ENCODE data around the gene SHANK3. TPM values are rescaled to one million over a fixed set of nuclear protein-coding genes. Genes with fewer than 3 reads are reported as not detected.
"Not testable (repeated sequence)": the region's sequence is repeated elsewhere in the genome, so short reads cannot be mapped to it uniquely, and the experiment has no call there.

The SHANK3 gene
- polyA plus RNA-seq, 1 of the 3 experiments (the other 2 are of a cell fraction), result 1.5 TPM

DNA sequence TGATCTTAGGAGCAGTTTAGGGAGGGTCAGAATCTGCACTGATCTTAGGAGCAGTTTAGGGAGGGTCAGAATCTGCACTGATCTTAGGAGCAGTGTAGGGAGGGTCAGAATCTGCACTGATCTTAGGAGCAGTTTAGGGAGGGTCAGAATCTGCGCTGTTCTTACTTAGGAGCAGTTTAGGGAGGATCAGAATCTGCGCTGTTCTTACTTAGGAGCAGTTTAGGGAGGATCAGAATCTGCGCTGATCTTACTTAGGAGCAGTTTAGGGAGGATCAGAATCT is 28.9 kb upstream of the SHANK3 start:
- H3K9me3 ChIP-seq; POLR2A ChIA-PET; DNase-seq; H3K9me2 ChIP-seq; H3F3A ChIP-seq (replicated peaks; ENCODE audit: insufficient read depth); H3K79me2 ChIP-seq (ENCODE audit: insufficient read depth); H3K4me1 ChIP-seq (ENCODE audit: control insufficient read depth in 1 of 2, insufficient read depth in 2 of 2, low read depth in 1 of 2, low read length in 1 of 2); H4K20me1 ChIP-seq (ENCODE audit: insufficient read depth); H3K4me3 ChIP-seq (ENCODE audit: low read depth in 2 of 2, low read length in 1 of 2); H3K9ac ChIP-seq; H2AFZ ChIP-seq (ENCODE audit: low read depth); CTCF ChIA-PET; H3K36me3 ChIP-seq (replicated peaks in 1 of 2; ENCODE audit: control insufficient read depth in 1 of 2, insufficient read depth in 2 of 2, low read length in 1 of 2); H3K27ac ChIP-seq (ENCODE audit: low read depth in 2 of 2, low read length in 1 of 2); H3K4me2 ChIP-seq: not testable (repeated sequence)
- peaks cover 30% of the 10 kb centered on the region for H3K27me3 ChIP-seq (ENCODE audit: insufficient read depth)
- TF ChIP-seq EZH2phosphoT487 (IDR thresholded peaks at IDR 0.05; ENCODE audit: borderline replicate concordance, low read depth), result peak; percentile 91; the same call in 1 of the 2 replicates
- 10% methylated on average over 3 of the region's 3 CpGs for WGBS (ENCODE audit: low lambda C conversion rate)

DNA sequence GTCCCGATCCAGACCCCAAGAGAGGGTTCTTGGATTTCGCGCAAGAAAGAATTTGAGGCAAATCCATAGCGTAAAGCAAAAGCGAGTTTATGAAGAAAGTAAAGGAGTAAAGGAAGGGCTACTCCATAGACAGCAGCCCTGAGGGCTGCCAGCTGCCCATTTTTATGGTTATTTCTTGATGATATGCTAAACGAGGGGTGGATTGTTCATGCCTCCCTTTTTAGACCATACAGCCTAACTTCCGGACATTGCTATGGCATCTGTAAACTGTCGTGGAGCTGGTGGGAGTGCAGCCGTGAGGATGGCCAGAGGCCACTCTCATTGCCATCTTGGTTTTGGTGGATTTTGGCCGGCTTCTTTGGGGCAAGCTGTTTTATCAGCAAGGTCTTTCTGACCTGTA is 19.4 kb upstream of the SHANK3 start:
- WGBS (ENCODE audit: low lambda C conversion rate), result 63% methylated on average over 10 of the region's 10 CpGs
- DNase-seq, result no peak
- H3K4me1 ChIP-seq (ENCODE audit: control insufficient read depth in 1 of 2, insufficient read depth in 2 of 2, low read depth in 1 of 2, low read length in 1 of 2), result peaks cover 0 to 15% of the 10 kb centered on the region in 2 experiments; a peak in 2 of 4 replicates
- H3K4me3 ChIP-seq (ENCODE audit: low read depth in 2 of 2, low read length in 1 of 2), result no peak overlapping the region
- no peak overlapping the region for H3K9ac ChIP-seq
- H3K36me3 ChIP-seq (replicated peaks in 1 of 2; ENCODE audit: control insufficient read depth in 1 of 2, insufficient read depth in 2 of 2, low read length in 1 of 2), result no peaks in the 10 kb centered on the region
- peaks cover 12% of the 10 kb centered on the region; the same call in 1 of the 2 replicates for H3K9me3 ChIP-seq
- H3K27ac ChIP-seq (ENCODE audit: low read depth in 2 of 2, low read length in 1 of 2), result no peak overlapping the region
- ChIA-PET POLR2A (no interaction called here), CTCF (no interaction called here)
- no peak overlapping the region for H3K4me2 ChIP-seq
- H4K20me1 ChIP-seq (ENCODE audit: insufficient read depth), result no peaks in the 10 kb centered on the region
- no peaks in the 10 kb centered on the region for H3K9me2 ChIP-seq
- H2AFZ ChIP-seq (ENCODE audit: low read depth), result no peak overlapping the region
- TF ChIP-seq RXRA (IDR thresholded peaks at IDR 0.05; ENCODE audit: borderline replicate concordance, low read depth) (no peak), EZH2phosphoT487 (IDR thresholded peaks at IDR 0.05; ENCODE audit: borderline replicate concordance, low read depth) (no peak), FOXM1 (IDR thresholded peaks at IDR 0.05; ENCODE audit: low read depth) (no peak), TAF1 (IDR thresholded peaks at IDR 0.05; ENCODE audit: borderline replicate concordance, low read depth, low read length) (no peak), YY1 (IDR thresholded peaks at IDR 0.05; ENCODE audit: low read depth) (no peak), ELF1 (IDR thresholded peaks at IDR 0.05) (no peak), FOXJ3 (CRISPR knock-in tag; IDR thresholded peaks at IDR 0.05) (no peak), CHD2 (IDR thresholded peaks at IDR 0.05; ENCODE audit: low read length, partially characterized antibody) (no peak), RCOR1 (IDR thresholded peaks at IDR 0.05; ENCODE audit: low read length) (no peak), POLR2AphosphoS5 (IDR thresholded peaks at IDR 0.05; ENCODE audit: low read depth, low read length) (no peak), MEF2A (IDR thresholded peaks at IDR 0.05; ENCODE audit: borderline replicate concordance, low read depth) (no peak), TCF12 (IDR thresholded peaks at IDR 0.05) (no peak), NFIC (IDR thresholded peaks at IDR 0.05; ENCODE audit: borderline replicate concordance) (no peak), FOSL2 (IDR thresholded peaks at IDR 0.05; ENCODE audit: borderline replicate concordance, low read depth) (no peak)
- TF ChIP-seq, protein P1, sequence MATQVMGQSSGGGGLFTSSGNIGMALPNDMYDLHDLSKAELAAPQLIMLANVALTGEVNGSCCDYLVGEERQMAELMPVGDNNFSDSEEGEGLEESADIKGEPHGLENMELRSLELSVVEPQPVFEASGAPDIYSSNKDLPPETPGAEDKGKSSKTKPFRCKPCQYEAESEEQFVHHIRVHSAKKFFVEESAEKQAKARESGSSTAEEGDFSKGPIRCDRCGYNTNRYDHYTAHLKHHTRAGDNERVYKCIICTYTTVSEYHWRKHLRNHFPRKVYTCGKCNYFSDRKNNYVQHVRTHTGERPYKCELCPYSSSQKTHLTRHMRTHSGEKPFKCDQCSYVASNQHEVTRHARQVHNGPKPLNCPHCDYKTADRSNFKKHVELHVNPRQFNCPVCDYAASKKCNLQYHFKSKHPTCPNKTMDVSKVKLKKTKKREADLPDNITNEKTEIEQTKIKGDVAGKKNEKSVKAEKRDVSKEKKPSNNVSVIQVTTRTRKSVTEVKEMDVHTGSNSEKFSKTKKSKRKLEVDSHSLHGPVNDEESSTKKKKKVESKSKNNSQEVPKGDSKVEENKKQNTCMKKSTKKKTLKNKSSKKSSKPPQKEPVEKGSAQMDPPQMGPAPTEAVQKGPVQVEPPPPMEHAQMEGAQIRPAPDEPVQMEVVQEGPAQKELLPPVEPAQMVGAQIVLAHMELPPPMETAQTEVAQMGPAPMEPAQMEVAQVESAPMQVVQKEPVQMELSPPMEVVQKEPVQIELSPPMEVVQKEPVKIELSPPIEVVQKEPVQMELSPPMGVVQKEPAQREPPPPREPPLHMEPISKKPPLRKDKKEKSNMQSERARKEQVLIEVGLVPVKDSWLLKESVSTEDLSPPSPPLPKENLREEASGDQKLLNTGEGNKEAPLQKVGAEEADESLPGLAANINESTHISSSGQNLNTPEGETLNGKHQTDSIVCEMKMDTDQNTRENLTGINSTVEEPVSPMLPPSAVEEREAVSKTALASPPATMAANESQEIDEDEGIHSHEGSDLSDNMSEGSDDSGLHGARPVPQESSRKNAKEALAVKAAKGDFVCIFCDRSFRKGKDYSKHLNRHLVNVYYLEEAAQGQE (IDR thresholded peaks at IDR 0.05; ENCODE audit: low read depth, low read length), result no peak
- TF ChIP-seq, protein P2, sequence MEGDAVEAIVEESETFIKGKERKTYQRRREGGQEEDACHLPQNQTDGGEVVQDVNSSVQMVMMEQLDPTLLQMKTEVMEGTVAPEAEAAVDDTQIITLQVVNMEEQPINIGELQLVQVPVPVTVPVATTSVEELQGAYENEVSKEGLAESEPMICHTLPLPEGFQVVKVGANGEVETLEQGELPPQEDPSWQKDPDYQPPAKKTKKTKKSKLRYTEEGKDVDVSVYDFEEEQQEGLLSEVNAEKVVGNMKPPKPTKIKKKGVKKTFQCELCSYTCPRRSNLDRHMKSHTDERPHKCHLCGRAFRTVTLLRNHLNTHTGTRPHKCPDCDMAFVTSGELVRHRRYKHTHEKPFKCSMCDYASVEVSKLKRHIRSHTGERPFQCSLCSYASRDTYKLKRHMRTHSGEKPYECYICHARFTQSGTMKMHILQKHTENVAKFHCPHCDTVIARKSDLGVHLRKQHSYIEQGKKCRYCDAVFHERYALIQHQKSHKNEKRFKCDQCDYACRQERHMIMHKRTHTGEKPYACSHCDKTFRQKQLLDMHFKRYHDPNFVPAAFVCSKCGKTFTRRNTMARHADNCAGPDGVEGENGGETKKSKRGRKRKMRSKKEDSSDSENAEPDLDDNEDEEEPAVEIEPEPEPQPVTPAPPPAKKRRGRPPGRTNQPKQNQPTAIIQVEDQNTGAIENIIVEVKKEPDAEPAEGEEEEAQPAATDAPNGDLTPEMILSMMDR (IDR thresholded peaks at IDR 0.05), result no peak
- TF ChIP-seq, protein P3, sequence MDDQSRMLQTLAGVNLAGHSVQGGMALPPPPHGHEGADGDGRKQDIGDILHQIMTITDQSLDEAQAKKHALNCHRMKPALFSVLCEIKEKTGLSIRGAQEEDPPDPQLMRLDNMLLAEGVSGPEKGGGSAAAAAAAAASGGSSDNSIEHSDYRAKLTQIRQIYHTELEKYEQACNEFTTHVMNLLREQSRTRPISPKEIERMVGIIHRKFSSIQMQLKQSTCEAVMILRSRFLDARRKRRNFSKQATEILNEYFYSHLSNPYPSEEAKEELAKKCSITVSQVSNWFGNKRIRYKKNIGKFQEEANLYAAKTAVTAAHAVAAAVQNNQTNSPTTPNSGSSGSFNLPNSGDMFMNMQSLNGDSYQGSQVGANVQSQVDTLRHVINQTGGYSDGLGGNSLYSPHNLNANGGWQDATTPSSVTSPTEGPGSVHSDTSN (IDR thresholded peaks at IDR 0.05), result no peak
- TF ChIP-seq, protein P4, sequence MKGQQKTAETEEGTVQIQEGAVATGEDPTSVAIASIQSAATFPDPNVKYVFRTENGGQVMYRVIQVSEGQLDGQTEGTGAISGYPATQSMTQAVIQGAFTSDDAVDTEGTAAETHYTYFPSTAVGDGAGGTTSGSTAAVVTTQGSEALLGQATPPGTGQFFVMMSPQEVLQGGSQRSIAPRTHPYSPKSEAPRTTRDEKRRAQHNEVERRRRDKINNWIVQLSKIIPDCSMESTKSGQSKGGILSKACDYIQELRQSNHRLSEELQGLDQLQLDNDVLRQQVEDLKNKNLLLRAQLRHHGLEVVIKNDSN (IDR thresholded peaks at IDR 0.05; ENCODE audit: borderline replicate concordance, low read depth), result no peak
- no peaks in the 10 kb centered on the region for H3K79me2 ChIP-seq (ENCODE audit: insufficient read depth)
- no peaks in the 10 kb centered on the region for H3K27me3 ChIP-seq (ENCODE audit: insufficient read depth)
- no peaks in the 10 kb centered on the region for H3F3A ChIP-seq (replicated peaks; ENCODE audit: insufficient read depth)

DNA sequence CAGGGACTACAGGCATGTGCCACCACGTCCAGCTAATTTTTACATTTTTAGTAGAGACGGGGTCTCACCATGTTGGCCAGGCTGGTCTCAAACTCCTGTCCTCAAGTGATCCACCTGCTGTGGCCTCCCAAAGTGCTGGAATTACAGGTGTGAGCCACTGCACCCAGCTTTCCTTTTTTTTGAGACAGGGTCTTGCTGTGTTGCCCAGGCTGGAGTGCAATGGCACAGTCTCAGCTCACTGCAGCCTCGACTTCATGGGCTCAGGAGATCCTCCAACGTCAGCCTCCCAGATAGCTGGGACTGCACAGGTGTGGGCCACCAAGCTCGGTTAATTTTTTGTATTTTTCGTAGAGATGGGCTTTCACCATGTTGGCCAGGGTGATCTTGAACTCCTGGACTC is 18.0 kb upstream of the SHANK3 start:
- H3K27me3 ChIP-seq (ENCODE audit: insufficient read depth); DNase-seq; H3F3A ChIP-seq (replicated peaks; ENCODE audit: insufficient read depth); H3K4me3 ChIP-seq (ENCODE audit: low read depth in 2 of 2, low read length in 1 of 2); H3K79me2 ChIP-seq (ENCODE audit: insufficient read depth); H4K20me1 ChIP-seq (ENCODE audit: insufficient read depth); POLR2A ChIA-PET; H3K27ac ChIP-seq (ENCODE audit: low read depth in 2 of 2, low read length in 1 of 2); H3K9me3 ChIP-seq; H3K4me2 ChIP-seq; H2AFZ ChIP-seq (ENCODE audit: low read depth); H3K9me2 ChIP-seq; H3K36me3 ChIP-seq (replicated peaks in 1 of 2; ENCODE audit: control insufficient read depth in 1 of 2, insufficient read depth in 2 of 2, low read length in 1 of 2); H3K9ac ChIP-seq: not testable (repeated sequence)
- H3K4me1 ChIP-seq (ENCODE audit: control insufficient read depth in 1 of 2, insufficient read depth in 2 of 2, low read depth in 1 of 2, low read length in 1 of 2), result peaks cover 0 to 15% of the 10 kb centered on the region in 2 experiments; a peak in 2 of 4 replicates
- CTCF ChIA-PET, result interaction anchor here (0.8 to 1.5 kb wide), 2 partner anchors 9 to 13 kb away, joined by 3 to 6 read pairs; no protein-coding TSS in a partner anchor
- WGBS (ENCODE audit: low lambda C conversion rate), result 56% methylated on average over 6 of the region's 6 CpGs
